ENCODE data around the gene CCDC83. TPM values are rescaled to one million over a fixed set of nuclear protein-coding genes. Genes with fewer than 3 reads are reported as not detected.

CCDC83 gene
- total and polyA plus RNA-seq, 2 donors (not counting 3 experiments of a cell fraction or from before 2014, with no cell fraction given), result not detected

DNA sequence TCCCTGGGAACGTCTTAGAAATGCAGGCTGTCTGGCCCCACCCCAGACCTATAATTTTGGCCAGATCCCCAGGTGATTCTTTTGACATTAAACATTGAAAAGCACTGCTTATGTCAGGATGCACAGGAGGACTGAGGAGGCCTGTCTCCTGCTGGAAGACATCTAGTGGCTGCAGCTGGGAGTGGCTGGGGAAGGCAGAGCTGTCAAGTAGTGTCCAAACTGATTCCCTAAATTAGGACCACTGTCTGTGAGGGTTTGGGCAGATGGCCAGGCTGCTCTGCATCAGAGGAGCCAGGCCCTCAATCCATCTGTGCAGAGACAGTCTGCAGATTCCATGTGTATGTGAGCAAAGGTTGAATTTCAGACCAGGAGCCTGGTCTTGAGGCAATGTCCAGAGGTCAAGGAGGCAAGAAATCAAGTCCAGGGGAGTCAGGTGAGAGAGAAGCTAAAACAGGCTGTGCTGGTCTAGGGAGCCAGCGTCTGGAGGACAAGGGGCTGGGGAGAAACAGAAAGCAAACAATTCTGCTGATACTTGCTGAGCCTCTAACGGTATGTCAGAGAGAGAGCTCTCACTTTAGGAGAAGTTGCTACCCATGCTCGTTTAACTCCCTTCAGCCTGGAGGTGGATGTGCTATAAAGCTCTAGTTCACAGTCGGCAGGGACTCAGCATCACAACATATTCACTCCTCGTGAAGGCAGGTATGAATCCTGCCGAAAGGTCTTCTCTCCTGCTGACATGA is 28.9 kb upstream of the CCDC83 start:
- Histone ChIP-seq H3K4me3 (replicated peaks in 1 of 3; ENCODE audit: insufficient read depth in 1 of 3, low read depth in 1 of 3, low read length in 3 of 3) (no peak overlapping the region), H3K4me2 (ENCODE audit: insufficient read depth, low read length) (no peak overlapping the region), H3K79me2 (ENCODE audit: control insufficient read depth, insufficient read depth, low read length) (no peaks in the 10 kb centered on the region), H3K9ac (replicated peaks; ENCODE audit: extremely low read depth, insufficient read depth, low read length) (no peak overlapping the region), H2AFZ (ENCODE audit: low read depth, low read length) (no peak overlapping the region), H3K4me1 (ENCODE audit: control insufficient read depth, extremely low read depth, insufficient read depth, low read length) (peaks cover 7% of the 10 kb centered on the region), H3K9me3 (replicated peaks; ENCODE audit: control insufficient read depth, insufficient read depth, low read length) (no peaks in the 10 kb centered on the region), H4K20me1 (replicated peaks; ENCODE audit: control insufficient read depth, extremely low read depth, insufficient read depth, low read length) (no peaks in the 10 kb centered on the region), H3K27ac (ENCODE audit: insufficient read depth, low read depth, low read length) (no peak overlapping the region), H3K27me3 (ENCODE audit: control insufficient read depth in 2 of 2, insufficient read depth in 2 of 2, low read length in 2 of 2) (peaks cover 0 to 2% of the 10 kb centered on the region in 2 experiments), H3K9me1 (replicated peaks; ENCODE audit: control insufficient read depth, extremely low read depth, insufficient read depth, low read length) (no peaks in the 10 kb centered on the region), H3K36me3 (ENCODE audit: control insufficient read depth in 2 of 2, extremely low read depth in 1 of 2, insufficient read depth in 2 of 2, low read length in 2 of 2) (no peaks in the 10 kb centered on the region)
- intact Hi-C loops (cut with micrococcal nuclease), result loop anchor here (1.0 kb wide), 1 partner anchor 132 kb away; no protein-coding TSS in a partner anchor
- ChIA-PET CTCF (interaction anchor here (0.6 to 2.6 kb wide), 5 partner anchors 12 to 198 kb away, joined by 3 to 18 read pairs (median 3); partner anchors contain the start of gene TMEM126B), POLR2A (no interaction called here)
- no TSS peak for BruUV-seq (replicated peaks)
- FAIRE-seq (peak; percentile 56), DNase-seq (ENCODE audit: low read depth, low spot score) (peak; percentile 19)
- dilution Hi-C loops (cut with MboI; ENCODE audit: extremely low pct_ligation_motif_present, low sequenced_read_pairs), result no loop called here
- no peak for TF ChIP-seq GATA2 (IDR thresholded peaks at IDR 0.05; ENCODE audit: insufficient read depth, insufficient read length, low read depth, low read length)
- no peak for TF ChIP-seq POLR2A (IDR thresholded peaks at IDR 0.05; ENCODE audit: low read depth, low read length)
- TF ChIP-seq MYC (IDR thresholded peaks at IDR 0.05; ENCODE audit: low read depth, low read length), result no peak
- no peak for TF ChIP-seq FOS (IDR thresholded peaks at IDR 0.05; ENCODE audit: borderline replicate concordance, insufficient read depth, low read length)
- TF ChIP-seq EZH2 (IDR thresholded peaks at IDR 0.05; ENCODE audit: borderline replicate concordance, low read depth, low read length, severe bottlenecking), result no peak
- no peak for TF ChIP-seq JUN (IDR thresholded peaks at IDR 0.05; ENCODE audit: borderline replicate concordance, insufficient read depth, insufficient read length, low read depth)
- TF ChIP-seq, protein P1, sequence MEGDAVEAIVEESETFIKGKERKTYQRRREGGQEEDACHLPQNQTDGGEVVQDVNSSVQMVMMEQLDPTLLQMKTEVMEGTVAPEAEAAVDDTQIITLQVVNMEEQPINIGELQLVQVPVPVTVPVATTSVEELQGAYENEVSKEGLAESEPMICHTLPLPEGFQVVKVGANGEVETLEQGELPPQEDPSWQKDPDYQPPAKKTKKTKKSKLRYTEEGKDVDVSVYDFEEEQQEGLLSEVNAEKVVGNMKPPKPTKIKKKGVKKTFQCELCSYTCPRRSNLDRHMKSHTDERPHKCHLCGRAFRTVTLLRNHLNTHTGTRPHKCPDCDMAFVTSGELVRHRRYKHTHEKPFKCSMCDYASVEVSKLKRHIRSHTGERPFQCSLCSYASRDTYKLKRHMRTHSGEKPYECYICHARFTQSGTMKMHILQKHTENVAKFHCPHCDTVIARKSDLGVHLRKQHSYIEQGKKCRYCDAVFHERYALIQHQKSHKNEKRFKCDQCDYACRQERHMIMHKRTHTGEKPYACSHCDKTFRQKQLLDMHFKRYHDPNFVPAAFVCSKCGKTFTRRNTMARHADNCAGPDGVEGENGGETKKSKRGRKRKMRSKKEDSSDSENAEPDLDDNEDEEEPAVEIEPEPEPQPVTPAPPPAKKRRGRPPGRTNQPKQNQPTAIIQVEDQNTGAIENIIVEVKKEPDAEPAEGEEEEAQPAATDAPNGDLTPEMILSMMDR (IDR thresholded peaks at IDR 0.05; ENCODE audit: extremely low read depth in 1 of 2, insufficient read depth in 1 of 2, low read depth in 1 of 2, low read length in 2 of 2), result peak in 1 of 2 donors; percentile 49

Measured in endothelial cell of umbilical vein (primary cell).